GM10266 (cell line): Measurements from ENCODE around the gene RNF225.

Experiments
- DNase-seq: peaks from one replicate; pipeline ENCODE4 v3.0.0; 2012; ENCODE audit errors: extremely low spot score
- CTCF ChIP-seq: IDR thresholded peaks from 2 replicates; pipeline ENCODE4 v1.5.1; 2012; ENCODE audit warnings: mild to moderate bottlenecking, low read depth; ENCODE audit not compliant: control insufficient read depth, insufficient read depth; ENCODE audit errors: missing control alignments

RNF225 gene

GRCh38 chr19:58396691-58397532 lies 1.5 kb downstream of the RNF225 start:
- no peak for DNase-seq
- no peak for TF ChIP-seq CTCF

- peak; percentile 26 for DNase-seq
- TF ChIP-seq CTCF: no peak
These were observed 2.1 kb downstream of the RNF225 start for GRCh38 chr19:58397533-58398037.

GRCh38 chr19:58398087-58398486 lies 2.6 kb downstream of the RNF225 start:
- no peak for DNase-seq
- TF ChIP-seq CTCF: no peak

DNA sequence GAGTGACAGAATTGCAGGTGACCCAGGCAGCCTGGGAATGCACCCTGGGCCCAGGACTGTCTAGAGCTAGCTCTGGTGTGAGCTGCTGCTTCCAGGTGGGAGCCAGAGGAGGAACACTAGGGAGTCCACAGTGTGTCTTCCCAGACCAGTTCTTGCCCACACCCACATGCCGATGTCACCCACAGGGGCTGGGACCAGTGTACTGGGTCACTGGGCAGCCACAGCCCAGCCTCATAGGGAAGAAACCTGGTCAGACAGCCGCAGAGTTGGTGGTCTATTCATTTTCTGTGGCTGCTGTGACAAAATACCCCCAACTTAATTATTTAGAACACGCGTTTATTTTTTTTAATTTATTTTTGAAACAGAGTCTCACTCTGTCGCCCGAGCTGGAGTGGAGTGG lies 3.1 kb downstream of the RNF225 start:
- DNase-seq: no peak
- no peak for TF ChIP-seq CTCF

DNA sequence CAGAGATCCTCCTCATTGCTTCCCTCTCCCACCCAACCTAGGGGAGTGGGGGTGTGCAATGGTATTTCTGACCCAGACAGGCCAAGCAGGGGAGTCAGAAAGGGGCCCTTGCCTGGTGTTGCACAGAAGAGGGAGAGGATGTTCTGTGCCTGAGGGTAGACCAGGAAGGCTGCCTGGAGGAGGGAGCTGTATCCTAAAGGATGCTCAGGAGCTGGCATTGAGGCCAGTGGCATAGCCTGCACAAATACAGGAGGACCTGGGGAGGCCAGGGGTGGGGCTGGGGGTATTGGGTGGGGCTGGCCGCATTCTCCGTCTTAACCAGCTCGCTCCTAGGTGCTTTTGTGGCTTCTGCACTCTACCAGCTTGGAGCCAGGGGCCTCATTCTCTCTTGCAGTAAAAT lies 4.4 kb downstream of the RNF225 start:
- no peak for TF ChIP-seq CTCF
- DNase-seq: no peak

- no peak for TF ChIP-seq CTCF
- DNase-seq: no peak
These were observed 5.0 kb downstream of the RNF225 start for GRCh38 chr19:58400316-58400915.
